CD4-positive, alpha-beta T cell treated with Interleukin-17A for 4 hours (primary cell): ENCODE results near the gene CFAP54.

Experiments
- DNase-seq: peaks from one replicate; pipeline ENCODE4 v3.0.0-alpha.2; 2020; ENCODE audit warnings: mixed read lengths

CFAP54 gene

GRCh38 chr12:96752211-96752610, 262.8 kb downstream of the CFAP54 start:
- no peak for DNase-seq

GRCh38 chr12:96766232-96766631, 276.9 kb downstream of the CFAP54 start:
- no peak for DNase-seq

- no peak for DNase-seq
Observed at GRCh38 chr12:96769400-96769799, 280.0 kb downstream of the CFAP54 start.

- DNase-seq, result no peak
Observed at GRCh38 chr12:96770219-96771102, 281.1 kb downstream of the CFAP54 start.

GRCh38 chr12:96773031-96773430, 283.7 kb downstream of the CFAP54 start:
- no peak for DNase-seq

- no peak for DNase-seq
Observed at GRCh38 chr12:96774496-96775256, 285.3 kb downstream of the CFAP54 start.

GRCh38 chr12:96776908-96777307, 287.5 kb downstream of the CFAP54 start:
- no peak for DNase-seq

- DNase-seq, result no peak
Observed at GRCh38 chr12:96780330-96780729, 291.0 kb downstream of the CFAP54 start.

- no peak for DNase-seq
Observed at GRCh38 chr12:96786791-96787190, 297.4 kb downstream of the CFAP54 start.

GRCh38 chr12:96803969-96804368, 314.6 kb downstream of the CFAP54 start:
- DNase-seq, result no peak

- no peak for DNase-seq
Observed at GRCh38 chr12:96806272-96806671, 316.9 kb downstream of the CFAP54 start.

GRCh38 chr12:96807741-96808140, 318.4 kb downstream of the CFAP54 start:
- no peak for DNase-seq

GRCh38 chr12:96808587-96808986, 319.2 kb downstream of the CFAP54 start:
- DNase-seq, result no peak

- no peak for DNase-seq
Observed at GRCh38 chr12:96809522-96809921, 320.1 kb downstream of the CFAP54 start.

GRCh38 chr12:96810057-96810456, 320.7 kb downstream of the CFAP54 start:
- DNase-seq, result no peak

- no peak for DNase-seq
Observed at GRCh38 chr12:96810477-96810876, 321.1 kb downstream of the CFAP54 start.

GRCh38 chr12:96811083-96811482, 321.7 kb downstream of the CFAP54 start:
- no peak for DNase-seq

GRCh38 chr12:96812153-96812552, 322.8 kb downstream of the CFAP54 start:
- no peak for DNase-seq

- no peak for DNase-seq
Observed at GRCh38 chr12:96814200-96814599, 324.8 kb downstream of the CFAP54 start.

- DNase-seq, result no peak
Observed at GRCh38 chr12:96821592-96821991, 332.2 kb downstream of the CFAP54 start.

GRCh38 chr12:96822641-96823040, 333.3 kb downstream of the CFAP54 start:
- DNase-seq, result no peak

GRCh38 chr12:96824074-96824837, 334.9 kb downstream of the CFAP54 start:
- no peak for DNase-seq

- no peak for DNase-seq
Observed at GRCh38 chr12:96824838-96825236, 335.5 kb downstream of the CFAP54 start.
